Choroid plexus epithelial cell (primary cell): ENCODE data around the gene SLC16A2.
"Not testable (repeated sequence)": the region's sequence is repeated elsewhere in the genome, so short reads cannot be mapped to it uniquely, and the experiment has no call there.

Experiments
- DNase-seq: peaks from one replicate; pipeline ENCODE4 v3.0.0-alpha.2; 2010; ENCODE audit warnings: low read depth
- H3K4me3 ChIP-seq: 2 replicates; pipeline ENCODE4 v1.5.1; 2011; ENCODE audit warnings: low read depth, mild to moderate bottlenecking, control low read depth, low read length, moderate library complexity
- TF ChIP-seq, protein P1 (sequence below): conservative IDR thresholded peaks from 2 replicates; pipeline ENCODE4 v1.5.1; 2011; ENCODE audit warnings: low read depth, mild to moderate bottlenecking, control low read depth, inconsistent platforms, low read length, moderate library complexity

The SLC16A2 gene

DNA sequence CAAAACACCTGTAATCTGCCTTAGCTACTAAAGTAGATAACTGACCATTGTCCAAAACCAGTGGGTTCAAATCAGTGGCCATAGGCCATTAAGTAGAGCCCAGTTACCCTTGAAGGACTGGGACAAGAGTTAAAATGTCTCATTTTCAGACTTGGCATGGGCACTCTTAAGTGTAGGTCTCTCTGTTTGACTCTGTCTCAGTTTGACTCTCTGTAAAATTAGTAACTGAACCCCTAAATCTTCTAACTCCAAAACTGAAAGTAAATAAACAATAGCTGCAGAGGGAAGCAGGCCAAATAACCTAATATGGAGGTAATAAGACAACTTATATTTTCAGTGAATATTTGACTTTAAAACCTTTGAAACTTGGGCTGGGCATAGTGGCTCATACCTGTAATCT is 89.1 kb downstream of the SLC16A2 start:
- no peak overlapping the region for H3K4me3 ChIP-seq
- no peak for DNase-seq
- TF ChIP-seq, protein P1, sequence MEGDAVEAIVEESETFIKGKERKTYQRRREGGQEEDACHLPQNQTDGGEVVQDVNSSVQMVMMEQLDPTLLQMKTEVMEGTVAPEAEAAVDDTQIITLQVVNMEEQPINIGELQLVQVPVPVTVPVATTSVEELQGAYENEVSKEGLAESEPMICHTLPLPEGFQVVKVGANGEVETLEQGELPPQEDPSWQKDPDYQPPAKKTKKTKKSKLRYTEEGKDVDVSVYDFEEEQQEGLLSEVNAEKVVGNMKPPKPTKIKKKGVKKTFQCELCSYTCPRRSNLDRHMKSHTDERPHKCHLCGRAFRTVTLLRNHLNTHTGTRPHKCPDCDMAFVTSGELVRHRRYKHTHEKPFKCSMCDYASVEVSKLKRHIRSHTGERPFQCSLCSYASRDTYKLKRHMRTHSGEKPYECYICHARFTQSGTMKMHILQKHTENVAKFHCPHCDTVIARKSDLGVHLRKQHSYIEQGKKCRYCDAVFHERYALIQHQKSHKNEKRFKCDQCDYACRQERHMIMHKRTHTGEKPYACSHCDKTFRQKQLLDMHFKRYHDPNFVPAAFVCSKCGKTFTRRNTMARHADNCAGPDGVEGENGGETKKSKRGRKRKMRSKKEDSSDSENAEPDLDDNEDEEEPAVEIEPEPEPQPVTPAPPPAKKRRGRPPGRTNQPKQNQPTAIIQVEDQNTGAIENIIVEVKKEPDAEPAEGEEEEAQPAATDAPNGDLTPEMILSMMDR = no peak

DNA sequence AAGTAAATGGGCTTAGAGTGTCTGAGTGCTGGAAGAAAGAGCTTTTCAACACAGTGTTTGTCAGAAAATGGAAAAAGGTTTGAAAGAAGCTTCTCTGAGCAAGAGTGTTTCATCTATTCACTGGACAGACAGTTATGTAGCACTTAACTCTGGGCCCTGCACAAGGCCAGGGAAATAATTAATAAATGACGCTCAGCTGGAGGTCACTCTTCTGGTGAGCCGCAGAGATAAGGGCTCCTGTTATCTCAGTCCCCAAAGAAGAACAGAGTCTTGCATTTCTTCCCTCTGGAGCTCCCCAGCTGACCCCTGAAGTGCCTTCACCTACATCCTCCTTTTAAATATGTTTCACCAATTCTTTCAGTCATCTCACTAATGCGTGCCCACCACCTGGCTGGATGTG is 90.4 kb downstream of the SLC16A2 start:
- TF ChIP-seq, protein P1 = no peak
- DNase-seq = no peak
- no peak overlapping the region for H3K4me3 ChIP-seq

- H3K4me3 ChIP-seq = no peak overlapping the region
- TF ChIP-seq, protein P1 = no peak
- peak; percentile 32 for DNase-seq
These were observed 93.1 kb downstream of the SLC16A2 start for GRCh38 chrX:74514384-74514783.

GRCh38 chrX:74515356-74515755 is 94.1 kb downstream of the SLC16A2 start:
- no peak overlapping the region for H3K4me3 ChIP-seq
- DNase-seq = no peak
- TF ChIP-seq, protein P1 = no peak

GRCh38 chrX:74516013-74516412 is 94.7 kb downstream of the SLC16A2 start:
- not testable (repeated sequence) for H3K4me3 ChIP-seq, DNase-seq

DNA sequence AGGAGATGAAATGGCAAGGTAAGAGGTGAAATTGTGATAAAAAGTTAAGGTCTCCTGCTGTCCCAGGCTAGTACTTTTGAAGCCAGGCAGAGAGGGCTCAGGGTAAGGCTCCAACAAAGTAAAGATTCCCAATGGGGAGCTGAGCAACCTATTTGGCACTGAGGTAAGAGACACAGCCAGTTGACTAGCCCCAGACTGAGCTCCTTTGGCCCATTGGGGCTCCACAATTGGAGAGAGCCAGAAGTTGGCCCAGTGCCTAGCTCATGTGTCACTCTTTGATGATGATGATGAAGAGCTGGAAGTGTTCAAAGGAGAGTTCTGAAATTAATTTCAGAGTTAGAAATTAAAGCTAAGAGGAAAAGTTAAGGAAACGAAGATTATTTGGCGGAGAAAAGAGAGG is 98.6 kb downstream of the SLC16A2 start:
- TF ChIP-seq, protein P1 = no peak
- no peak for DNase-seq
- no peak overlapping the region for H3K4me3 ChIP-seq

DNA sequence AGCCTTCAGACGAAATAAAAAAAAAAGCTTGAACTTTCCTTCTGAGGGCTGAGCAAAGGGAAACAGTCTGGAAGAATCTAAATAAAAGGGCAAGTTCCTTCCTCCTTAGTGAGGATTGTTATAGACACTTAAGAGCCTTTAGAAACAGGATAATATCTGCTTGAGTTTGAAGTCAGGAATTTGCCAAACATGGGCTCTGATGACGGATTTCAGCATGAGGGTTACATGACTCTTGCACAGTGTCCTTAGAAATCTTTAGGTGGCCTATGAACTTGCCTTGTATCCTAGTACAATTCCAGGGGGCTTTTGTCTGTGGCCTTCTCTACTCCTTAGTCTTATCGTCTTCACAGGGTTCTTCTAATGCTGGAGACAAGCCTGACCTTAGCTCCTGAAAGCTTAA is 99.0 kb downstream of the SLC16A2 start:
- TF ChIP-seq, protein P1 = no peak
- no peak for DNase-seq
- no peak overlapping the region for H3K4me3 ChIP-seq

DNA sequence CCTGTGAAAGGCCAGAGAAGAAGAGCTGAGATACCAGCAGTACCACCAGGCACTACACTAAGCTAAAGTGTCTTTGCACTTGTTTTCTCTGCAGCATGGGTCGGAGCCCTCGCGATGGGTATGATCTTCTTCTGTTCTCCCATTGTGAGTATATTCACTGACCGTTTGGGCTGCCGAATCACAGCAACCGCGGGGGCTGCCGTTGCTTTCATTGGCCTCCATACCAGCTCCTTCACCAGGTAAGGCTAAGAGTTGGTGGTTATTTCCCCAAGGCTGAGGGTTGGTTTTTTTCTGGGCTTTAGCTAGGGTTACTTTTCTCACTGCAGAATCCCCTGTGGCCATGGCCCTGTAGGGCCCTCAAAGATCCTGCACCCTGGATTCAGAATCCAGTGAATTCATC is 99.6 kb downstream of the SLC16A2 start:
- TF ChIP-seq, protein P1 = no peak
- no peak for DNase-seq
- no peak overlapping the region for H3K4me3 ChIP-seq
